HG03108 (cell line): Measurements from ENCODE around the gene PDE4B.

Source experiments
- ATAC-seq: cut with Tn5 transposase; IDR thresholded peaks from one replicate; pipeline ENCODE4 v1.9.1; 2021; ENCODE audit warnings: moderate library complexity; ENCODE audit not compliant: unreplicated experiment

The PDE4B gene

GRCh38 chr1:66372522-66373101, 579.9 kb downstream of the PDE4B start:
- no peak for ATAC-seq

GRCh38 chr1:66373157-66373591, 580.5 kb downstream of the PDE4B start:
- ATAC-seq: no peak

GRCh38 chr1:66374148-66374547, 581.5 kb downstream of the PDE4B start:
- peak; percentile 29 for ATAC-seq

GRCh38 chr1:66374561-66375111, 581.9 kb downstream of the PDE4B start:
- peak; percentile 41 for ATAC-seq

GRCh38 chr1:66375125-66375524, 582.4 kb downstream of the PDE4B start:
- ATAC-seq: no peak

- peak; percentile 95 for ATAC-seq
Measured at GRCh38 chr1:66380452-66381212, 587.9 kb downstream of the PDE4B start.

DNA sequence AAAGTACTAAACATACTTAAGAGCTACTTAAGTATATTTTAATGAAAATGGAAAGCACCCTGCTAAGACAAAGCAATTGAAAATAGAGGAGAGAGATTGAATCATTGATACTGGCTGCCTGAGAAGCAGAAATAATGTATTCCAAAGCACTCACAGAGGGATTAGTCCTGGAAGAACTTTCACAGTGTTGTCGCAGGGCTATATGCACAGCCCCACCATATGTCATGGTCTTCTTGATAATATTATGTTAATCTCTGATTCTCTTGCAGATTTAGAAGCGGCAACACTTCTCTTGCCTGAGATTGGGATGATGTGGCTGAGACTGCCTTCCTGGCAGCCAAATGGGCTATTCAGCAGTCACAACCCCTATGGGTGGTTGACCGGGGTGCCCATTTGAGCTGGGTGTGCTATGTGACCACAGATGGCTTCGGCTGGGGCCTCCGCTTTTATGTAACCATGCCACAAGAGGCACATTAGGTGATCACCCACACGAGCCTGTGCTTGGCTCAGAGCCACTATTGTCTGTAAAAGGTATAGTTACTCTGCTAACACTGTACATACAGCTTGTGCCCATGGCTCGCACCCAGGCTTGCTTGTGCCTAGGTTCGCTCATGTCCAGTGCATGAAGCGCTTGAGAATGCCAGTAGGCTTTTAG, 589.1 kb downstream of the PDE4B start:
- ATAC-seq: no peak

DNA sequence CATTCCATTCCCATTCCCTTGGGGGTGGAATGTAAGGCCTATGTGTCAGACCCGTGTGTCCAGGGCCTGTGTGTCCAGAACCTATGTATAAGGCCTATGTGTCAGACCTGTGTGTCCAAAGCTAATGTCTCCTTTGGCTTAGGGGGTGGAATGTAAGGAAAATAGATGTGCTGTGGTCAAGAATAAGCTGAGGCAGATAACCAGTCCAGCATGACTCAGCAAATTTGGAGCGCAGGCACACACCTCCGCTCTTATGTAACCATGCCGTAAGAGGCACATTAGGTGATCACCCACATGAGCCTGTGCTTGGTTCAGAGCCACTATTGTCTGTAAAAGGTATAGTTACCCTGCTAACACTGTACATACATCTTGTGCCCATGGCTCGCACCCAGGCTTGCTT, 590.5 kb downstream of the PDE4B start:
- ATAC-seq: no peak

GRCh38 chr1:66383611-66384010, 590.9 kb downstream of the PDE4B start:
- no peak for ATAC-seq

DNA sequence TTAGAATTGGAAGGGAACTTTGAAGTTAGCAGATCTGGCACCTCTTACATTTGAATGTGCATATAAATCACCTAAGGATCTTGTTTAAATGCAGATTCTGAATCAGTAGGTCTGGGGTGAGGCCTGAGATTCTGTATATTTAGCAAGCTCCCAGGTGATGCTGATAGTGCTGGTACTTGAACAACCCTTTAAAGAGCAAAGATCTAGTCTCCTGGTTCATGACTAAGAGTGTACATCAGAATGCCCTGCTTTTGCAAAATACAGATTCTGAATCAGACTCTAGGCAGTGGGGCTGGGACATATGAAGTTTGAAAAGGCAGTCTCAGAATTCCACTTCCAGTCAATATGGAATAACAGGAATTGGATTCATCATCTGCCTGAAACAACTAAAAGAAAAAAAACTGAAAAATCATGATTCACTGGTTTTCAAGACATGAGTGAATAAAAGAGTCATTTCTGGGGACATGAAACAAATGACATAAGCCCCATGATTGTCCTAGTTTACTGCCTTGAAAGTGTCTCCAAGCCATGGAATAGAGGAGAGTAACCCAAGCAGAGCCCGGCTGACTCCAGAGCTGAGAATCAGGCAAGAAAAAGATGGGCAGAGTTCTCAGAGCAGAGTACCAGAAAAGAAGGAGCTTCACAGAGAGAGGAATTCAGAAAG, 591.7 kb downstream of the PDE4B start:
- ATAC-seq: no peak

DNA sequence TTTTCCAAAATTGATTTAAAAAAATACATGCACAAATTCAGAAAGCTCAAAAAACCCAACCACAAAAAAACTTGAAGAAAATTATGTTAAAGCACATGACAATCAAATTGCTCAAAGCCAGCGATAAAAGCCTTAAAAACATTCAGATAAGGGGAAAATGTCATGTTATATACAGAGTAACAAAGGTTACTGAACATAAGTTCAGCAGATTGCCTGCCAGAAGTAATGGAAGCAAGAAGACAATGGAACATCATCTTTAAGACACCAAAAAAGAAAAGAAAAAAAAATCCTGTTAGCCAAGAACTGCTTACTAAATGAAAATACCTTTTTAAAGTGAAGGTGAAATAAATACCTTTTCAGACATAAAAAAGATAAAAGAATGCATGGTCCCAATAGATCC, 594.0 kb downstream of the PDE4B start:
- no peak for ATAC-seq

DNA sequence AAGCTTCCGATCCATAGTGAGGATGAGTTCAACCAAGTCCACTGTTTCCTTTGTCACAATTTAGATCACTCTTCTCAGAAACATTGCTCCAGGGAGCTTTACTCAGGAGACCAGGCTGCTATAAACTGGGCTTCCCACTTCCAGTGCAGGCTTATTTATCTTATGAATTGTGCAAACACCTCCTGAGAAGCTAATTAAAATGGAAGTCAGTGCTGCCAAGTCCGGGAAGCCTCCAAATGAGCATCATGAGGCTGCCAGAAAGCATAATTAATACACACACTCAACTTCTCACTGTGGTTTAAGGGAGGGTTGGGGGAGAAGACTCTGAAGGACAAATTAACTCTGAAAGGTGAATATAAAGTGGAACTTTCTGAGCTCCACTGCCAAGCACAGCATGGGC, 596.2 kb downstream of the PDE4B start:
- no peak for ATAC-seq

DNA sequence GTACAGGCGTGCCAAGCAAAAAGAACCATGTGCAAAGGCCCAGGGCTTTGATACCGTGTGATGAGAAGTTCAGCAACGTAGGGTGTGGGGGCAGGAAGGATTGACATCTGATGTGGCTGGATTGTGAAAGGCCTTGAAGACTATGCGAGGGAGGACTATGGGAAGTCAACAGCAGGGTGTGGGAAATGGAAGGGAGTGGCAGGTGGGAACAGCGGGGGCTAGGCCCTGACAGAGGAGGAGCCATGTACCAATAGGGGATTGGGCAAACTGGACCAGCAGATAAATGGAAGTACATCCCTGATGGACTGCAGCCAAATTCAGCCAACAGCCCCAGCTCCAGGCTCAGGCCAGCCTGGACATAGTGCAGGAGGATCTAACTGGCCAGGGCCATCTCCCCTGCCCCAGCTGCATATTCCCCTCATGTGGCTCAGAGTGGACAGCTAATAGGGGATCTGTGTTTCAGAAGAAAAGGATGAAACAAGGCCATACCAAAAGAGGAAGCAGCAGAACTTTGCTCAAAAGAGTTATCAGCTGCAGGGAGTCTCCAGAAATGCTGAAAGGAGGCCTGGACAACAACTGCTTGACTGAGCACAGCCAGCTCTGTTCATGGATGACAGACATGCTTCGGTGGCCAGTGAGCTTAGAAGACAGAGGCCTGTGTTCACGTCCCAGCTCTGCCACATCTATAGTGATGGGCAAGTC, 601.0 kb downstream of the PDE4B start:
- ATAC-seq: no peak

GRCh38 chr1:66394603-66395002, 601.9 kb downstream of the PDE4B start:
- ATAC-seq: no peak

DNA sequence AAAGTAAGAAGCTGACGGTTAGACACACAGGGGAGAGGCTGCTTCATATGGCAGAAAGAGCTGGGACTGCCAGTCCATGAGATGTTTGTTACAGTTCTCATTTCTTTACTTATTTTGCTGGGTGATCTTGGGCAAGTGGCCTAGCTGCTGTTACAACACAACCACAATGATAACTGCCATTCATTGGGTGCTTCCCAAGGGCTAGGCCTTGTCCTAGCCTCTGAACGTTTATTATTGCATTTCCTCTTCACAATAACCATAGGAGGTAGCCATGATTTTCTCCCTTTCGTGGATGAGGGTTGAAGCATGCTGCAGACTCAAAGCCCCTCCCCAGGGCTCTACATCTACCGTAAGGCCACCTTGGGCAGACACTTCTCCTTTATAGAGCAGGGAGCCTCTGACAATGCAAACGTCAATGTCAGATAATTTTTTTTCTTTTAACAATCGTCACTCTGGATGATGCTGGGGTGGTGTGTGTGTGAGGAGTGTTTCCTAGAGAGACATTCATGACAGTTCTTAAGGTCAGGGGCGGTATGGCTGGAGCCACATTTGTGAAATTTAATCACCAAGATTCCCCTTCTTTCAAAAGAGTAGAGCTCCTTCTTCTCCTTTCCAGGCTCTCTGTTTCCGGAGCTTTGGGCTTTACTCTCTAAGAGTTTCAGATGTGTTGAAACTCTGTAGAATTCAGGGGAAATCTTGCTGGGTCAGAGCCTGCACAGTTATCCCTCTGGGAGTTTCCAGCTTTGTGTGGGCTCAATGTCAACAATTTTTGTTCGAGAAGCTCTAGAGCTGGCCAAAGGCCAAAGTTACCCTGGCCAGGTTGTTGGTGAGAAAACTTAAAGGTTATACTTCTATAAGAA, 602.7 kb downstream of the PDE4B start:
- no peak for ATAC-seq

- ATAC-seq: peak; percentile 40
Measured at GRCh38 chr1:66396212-66396890, 603.7 kb downstream of the PDE4B start.

- peak; percentile 36 for ATAC-seq
Measured at GRCh38 chr1:66397192-66397591, 604.5 kb downstream of the PDE4B start.

GRCh38 chr1:66399888-66400529, 607.3 kb downstream of the PDE4B start:
- no peak for ATAC-seq

DNA sequence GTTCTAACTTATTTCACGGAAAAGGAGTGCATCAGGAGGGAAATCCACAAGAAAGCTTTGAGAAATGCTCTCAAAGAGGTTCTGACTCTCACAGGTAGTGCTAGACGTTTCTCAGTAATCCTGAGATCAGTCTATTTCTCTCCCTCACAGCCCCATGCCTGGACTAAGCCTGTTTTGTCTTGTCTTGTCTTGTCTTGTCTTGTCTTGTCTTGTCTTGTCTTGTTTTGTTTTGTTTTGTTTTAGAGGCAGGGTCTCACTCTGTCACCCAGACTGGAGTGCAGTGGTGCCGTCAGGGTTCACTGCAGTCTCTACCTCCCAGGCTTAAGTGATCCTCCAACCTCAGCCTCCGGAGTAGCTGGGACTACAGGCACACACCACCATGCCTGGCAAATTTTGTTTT, 608.0 kb downstream of the PDE4B start:
- ATAC-seq: no peak
